HG03342 (cell line): ENCODE data around the gene MSI2.

Experiments used
- ATAC-seq: cut with Tn5 transposase; IDR thresholded peaks from one replicate; pipeline ENCODE4 v1.9.1; 2021; ENCODE audit warnings: mild to moderate bottlenecking, moderate library complexity; ENCODE audit not compliant: unreplicated experiment

Gene MSI2

GRCh38 chr17:57363580-57363979 lies 107.3 kb downstream of the MSI2 start:
- no peak for ATAC-seq

DNA sequence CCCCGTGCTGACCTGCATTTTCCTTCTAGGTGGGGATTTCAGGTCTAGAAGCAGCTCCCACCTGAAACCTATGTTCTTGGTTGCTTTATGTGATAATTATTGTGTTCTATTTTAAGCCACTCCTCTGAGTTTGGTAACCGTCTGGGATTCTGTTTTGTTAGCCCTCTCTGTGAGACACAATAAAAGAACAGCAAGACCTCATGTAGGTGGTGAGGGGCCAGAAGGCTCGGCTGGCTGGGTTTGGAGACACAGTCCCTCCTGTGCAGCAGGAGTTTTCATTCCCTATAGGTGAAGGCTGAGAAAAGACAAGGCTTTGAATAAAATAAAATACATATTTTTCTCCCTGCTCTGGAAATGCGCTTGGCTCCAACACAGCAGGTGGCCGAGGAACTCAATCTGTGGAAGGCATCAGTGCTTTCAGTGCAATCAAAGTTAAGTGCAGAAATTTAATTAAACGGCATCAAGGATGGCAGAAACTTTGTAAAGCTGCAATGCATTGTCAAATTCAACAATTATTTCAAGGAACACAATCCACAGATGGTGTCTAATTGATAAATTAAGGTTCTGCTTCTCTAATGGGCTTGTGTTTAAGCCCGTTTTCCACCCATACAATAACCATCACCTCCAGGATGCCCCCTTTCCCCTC lies 107.8 kb downstream of the MSI2 start:
- ATAC-seq: no peak

DNA sequence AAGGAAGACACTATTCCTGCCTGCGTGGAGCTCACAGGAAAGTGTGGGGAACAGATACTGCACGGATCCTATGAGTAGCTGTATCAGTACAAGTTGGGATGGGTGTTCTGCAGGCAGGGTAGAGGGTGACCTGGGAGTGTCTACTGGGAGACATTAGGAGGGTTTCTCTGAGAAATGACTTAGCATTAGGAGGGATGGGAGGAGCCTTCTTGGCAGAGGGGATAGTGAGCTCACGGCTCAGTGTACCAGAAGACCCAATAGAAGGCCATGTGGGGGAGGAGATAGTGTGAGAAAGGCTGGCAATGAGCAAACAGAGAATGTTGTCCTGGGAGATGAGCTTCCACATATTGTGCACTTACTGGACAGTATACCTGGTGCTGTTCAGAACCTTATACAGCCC lies 109.1 kb downstream of the MSI2 start:
- ATAC-seq: no peak

DNA sequence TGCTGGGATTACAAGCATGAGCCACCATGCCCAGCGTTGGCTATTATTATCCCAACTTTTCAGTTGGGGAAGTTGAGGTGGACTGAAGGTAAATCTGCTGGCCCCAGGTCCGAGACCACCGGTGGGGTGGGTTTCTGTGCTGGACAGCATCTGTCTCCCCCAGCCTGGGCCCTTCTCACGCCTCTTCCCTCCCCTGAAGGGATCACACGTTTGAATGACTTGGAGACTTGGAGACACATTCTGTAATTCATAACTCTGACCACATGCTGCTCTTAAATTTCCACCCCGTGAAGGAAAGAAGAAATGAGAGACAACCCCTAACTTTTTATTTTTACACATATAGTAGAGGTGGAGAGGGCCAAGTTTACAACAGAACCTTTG lies 109.8 kb downstream of the MSI2 start:
- no peak for ATAC-seq

- ATAC-seq: no peak
These were observed 110.4 kb downstream of the MSI2 start for GRCh38 chr17:57366558-57367351.

DNA sequence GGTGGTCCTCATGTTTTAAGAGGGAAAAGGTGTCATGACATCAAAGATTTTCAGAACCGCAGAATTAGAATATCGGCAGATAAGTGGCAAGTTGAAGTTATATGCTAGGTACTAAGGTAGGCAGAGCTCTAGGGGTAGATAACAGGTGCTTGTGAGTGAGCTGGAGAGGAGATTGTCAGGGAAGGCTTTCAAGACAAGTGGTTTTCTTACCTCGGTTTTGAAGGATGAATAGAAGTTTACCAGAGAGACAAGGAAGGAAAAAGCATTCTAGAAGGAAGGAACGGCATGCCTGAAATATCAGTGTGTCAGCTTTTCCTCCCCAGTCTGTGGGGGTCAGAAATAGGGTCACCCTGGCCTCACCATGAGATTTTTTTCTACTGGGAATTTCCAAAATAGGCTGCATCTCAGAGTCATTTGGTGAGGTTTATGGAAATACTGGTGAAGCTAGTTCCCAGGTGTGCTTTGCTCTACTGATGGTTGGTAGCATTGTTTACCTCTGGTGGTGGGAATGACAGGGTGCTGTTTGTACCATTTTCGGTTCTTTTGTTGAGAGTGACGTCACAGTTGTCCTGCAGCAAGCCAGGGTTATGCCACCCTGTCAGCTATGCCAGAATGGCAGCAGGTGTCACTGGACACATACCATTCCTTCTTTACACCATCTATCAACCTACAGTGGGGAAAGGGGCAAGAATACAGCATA lies 112.5 kb downstream of the MSI2 start:
- no peak for ATAC-seq

DNA sequence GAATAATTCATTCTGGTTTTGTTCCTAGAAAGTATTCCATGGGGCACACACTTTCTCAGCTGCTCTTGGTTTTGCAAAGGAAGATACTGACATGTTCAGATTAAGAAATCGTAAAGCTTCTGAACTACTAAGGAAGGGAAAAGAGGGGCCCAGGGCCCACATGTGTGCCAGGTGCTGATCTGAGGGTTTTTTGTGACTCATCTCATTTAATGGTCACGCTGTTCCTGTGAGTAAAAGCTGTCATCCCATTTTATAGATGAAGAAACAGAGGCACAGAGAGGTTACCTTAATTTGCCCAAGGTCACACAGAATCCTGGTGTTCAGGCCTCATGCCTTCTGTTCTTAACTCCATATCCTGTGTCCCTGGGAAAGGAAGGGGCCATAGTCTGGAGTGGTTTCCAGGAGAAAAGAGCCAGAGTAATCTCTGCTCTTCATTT lies 113.2 kb downstream of the MSI2 start:
- ATAC-seq: peak; percentile 38

DNA sequence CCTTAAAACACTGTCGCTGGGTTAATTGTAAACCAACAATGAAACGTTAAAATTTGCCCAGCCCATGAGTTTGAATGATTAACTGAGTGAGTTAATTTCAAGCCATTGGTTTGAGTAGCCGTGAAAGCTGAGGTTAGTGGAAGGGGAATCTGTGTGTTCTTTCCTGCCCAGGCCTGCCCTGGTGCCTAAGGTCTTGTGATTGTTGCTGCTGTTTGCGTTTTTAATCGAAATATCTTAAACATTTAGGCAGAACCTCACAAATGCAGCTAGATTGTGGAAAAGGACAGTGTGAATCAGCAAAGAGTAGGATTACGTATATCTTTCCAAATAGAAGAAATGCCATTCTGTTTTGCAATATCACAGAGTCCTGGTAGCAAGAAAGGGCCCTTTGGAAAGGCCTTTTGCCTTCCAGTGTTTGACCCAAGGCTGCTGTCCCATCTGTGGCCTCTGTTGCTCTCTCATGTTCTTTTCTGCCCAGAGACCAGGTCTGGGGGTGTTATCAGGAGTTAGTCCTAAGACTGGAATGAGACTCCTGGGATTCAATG lies 113.8 kb downstream of the MSI2 start:
- ATAC-seq: peak; percentile 48

DNA sequence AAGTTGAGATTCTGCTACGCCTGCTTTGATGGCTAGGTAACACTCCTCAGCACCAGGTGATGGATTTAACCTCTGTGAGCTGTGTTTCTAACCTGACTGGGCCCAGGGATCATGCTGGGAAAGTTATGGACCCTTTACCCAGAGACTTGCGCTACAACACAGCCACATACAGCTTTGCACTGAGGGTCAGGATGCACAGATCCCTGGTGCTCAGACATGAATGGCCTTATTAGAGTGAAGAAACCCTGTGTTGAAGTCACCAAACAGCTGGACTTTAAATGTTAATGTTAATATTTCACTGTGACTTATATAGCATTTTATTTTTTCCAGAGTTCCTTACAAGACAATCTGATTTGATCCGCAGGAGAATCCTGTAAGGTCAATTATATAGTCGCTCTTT lies 114.3 kb downstream of the MSI2 start:
- no peak for ATAC-seq

GRCh38 chr17:57372156-57372555 lies 115.8 kb downstream of the MSI2 start:
- no peak for ATAC-seq

DNA sequence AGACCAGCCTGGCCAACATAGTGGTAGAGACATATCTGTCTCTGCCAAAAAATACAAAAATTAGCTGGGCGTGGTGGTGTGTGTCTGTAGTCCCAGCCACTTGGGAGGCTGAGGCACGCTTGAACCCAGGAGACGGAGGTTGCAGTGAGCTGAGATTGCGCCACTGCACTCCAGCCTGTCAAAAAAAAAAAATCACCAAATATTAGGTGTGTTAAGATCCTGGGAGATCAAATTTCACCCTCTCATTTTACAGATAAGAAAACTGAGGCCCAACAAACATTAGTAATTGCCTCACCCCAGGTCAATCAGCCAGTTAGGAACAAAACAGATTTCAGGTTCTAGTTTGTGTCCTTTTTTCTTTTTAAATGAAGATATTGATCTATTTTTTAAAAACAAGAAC lies 116.7 kb downstream of the MSI2 start:
- no peak for ATAC-seq

GRCh38 chr17:57373756-57374155 lies 117.4 kb downstream of the MSI2 start:
- no peak for ATAC-seq

DNA sequence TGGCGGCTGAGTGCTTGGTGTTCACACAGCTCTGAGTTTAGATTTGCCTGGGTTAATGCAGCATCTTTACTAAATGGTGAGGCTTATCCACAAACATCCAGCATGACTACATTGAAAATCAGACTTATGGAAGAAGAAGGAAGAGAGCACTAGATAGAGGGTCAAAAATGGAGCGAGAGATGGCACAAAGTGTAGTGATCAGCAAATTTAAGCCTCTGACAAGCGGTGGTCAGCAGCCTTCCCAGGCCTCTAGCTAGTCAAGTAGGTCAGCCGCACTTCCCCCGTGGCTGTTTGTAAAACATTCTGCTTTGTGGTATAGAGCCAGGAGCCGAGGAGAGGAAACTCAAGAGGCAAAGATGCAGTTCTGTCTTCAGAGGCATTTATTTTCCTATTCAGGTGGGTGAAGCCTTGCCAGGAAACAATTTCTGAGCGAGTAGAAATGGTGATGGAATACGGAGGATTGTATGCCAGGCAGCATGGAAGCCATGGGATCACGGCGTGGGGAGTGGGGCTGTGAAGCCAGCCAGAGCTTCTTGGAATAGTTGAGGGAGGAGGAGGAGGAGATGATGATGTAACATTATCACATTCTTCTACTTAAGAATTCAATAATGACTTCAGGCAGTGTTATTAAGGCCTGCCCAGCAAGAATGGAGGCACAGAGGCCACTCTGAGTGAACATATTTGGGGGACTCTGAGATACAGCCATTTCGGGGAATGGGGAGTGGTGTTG lies 118.9 kb downstream of the MSI2 start:
- no peak for ATAC-seq

DNA sequence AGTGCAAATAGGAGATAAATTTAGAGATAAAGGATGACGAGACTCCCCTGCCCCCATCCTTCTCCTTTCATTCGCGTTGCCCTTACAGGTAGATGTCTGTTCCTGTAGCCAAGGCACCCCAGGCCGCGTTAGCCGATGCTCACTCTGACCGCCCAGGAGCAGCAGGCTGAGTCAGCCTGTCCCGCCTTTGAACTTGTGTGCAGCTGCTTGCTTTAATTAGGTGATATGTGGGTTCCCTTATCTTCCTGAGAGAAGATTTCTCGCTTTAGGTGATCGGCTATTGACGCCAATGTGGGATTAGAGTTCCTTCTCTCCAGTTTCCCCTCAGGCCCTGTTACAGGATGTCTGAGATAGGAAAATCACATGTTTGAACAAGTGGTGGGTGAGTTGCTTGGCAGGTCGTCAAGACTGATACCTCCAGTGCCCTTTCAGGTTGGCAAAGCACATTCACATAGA lies 119.5 kb downstream of the MSI2 start:
- no peak for ATAC-seq

DNA sequence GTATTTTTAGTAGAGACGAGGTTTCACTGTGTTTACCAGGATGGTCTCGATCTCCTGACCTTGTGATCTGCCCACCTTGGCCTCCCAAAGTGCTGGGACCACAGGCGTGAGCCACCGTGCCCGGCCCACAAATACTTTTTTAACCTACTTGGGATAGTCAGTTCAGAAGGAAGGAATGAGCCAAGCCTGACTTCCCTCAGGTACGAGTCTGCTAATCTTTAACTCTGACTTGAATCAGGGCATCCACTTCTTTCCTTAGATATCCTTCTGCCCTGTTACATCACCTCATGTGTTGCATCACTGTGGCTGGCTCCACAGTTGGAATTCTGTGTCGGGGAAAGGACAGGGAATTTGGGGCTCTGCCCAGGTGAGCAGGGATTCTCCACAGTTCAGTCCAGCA lies 120.8 kb downstream of the MSI2 start:
- no peak for ATAC-seq

DNA sequence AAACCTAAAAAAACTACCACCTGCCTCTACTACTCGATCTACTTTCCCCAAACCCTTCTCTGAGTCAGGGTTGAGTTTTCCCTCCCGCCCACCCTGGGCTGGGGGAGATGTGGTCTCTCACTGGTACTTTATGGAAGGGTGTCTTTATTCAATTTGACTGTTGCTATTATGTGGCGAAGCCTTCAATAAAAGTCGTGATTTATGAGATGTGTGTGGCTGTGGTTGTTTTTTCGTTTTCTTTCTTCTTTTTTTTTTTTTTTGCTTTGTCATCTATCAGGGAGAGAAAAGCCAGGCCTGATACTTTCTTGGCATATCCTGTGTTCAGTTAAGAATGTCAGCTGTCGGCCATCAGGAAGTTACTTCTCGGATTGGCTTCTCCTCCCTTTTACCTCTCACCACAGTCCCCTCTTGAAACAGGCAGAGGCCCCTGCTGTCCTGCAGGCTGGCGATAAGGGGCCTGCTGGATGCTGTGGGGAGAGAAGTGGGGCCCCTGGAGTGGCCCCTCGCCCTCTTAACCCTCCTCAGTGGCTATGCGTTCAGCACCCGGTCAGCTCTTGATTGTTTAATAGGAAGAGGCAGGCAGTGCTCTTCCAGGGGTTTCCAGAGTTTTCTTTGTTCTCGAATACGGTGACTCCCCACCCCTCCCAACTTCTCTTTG lies 123.0 kb downstream of the MSI2 start:
- ATAC-seq: no peak

DNA sequence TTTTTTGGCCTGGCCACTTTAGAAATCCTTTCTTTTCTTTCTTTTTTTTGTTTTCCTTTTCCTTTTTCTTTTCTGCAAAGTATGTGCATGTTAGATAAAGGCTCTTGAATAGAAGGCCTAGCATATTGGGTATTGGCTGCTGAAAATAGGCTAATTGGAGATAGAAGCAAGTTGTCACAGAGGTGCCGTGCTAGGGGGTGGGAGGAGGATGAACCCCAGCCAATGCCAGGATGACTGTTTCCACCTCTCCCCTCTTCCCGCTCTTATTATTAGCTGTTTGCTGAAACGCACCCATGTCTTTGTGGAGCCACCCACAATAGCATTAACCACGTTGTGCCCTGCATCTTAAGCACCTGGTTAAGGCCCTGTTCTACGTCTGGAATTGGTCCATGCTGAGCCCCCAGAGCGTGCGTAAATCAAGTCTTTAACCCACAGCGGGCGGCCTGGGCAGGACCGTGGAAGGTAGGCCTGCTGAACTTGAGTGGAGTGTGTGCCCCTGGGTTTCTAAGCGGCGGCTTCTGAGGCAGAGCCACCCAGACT lies 123.6 kb downstream of the MSI2 start:
- ATAC-seq: no peak

- ATAC-seq: no peak
These were observed 125.2 kb downstream of the MSI2 start for GRCh38 chr17:57381498-57381897.

DNA sequence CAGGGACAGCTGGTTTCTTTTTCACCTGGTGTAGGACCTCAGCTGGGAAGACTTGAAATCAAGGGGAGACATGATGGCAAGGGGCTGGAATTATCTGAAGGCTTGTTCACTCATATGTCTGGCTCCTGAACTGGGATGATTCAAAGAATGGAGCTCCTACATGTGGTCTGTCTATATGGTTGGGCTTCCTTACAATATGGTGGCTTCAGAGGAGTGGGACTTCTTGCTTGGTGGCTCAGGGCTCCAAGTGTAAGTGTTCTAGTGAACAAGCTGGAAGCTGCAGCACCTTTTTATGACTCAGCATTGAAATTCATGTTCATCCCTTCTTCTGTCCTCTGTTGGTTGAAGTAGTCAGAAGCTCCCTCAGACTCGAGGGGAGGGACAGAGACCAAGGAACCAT lies 127.9 kb downstream of the MSI2 start:
- no peak for ATAC-seq

DNA sequence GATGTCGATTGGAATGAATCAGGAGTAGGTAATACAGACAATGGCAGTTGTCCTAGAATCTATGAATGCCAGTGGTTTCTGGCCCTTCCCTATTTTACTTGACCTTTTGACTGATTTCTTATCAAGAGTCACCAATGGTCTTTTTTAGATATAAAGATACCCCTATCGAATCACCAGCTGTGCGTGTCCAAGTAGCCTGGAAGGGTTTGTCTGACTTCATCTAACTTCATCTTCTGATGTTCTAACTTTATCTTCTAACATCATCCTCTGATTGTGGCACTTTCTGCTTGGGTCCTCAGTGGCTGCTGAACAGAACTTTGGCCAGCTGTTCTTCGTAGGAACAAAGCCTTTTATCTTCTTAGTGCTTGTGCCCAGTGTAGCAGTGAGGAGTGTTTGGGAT lies 129.7 kb downstream of the MSI2 start:
- no peak for ATAC-seq
